Activated CD4-positive, alpha-beta memory T cell treated with anti-CD3 and anti-CD28 coated beads, Interleukin-2, amount 10 ng/mL, durations not matched to agents 7 days and 5 days (primary cell): Measurements from ENCODE around the gene FAM118B. TPM values are rescaled to one million over a fixed set of nuclear protein-coding genes. Genes with fewer than 3 reads are reported as not detected.
"Not testable (repeated sequence)": the region's sequence is repeated elsewhere in the genome, so short reads cannot be mapped to it uniquely, and the experiment has no call there.

Source experiments
- CTCF ChIA-PET: fragments of 350-600 bp; sonication (Branson Sonifier 250); formaldehyde crosslinking; loops from one replicate; lab custom pipeline; 2021; ENCODE audit warnings: antibody characterized with exemption, inconsistent platforms; lab: Charles Lee
- POLR2A ChIA-PET: fragments of 350-600 bp; sonication (Branson Sonifier 250); formaldehyde crosslinking; loops from one replicate; lab custom pipeline; 2021; ENCODE audit warnings: antibody characterized with exemption; lab: Charles Lee
- DNase-seq: peaks from one replicate; pipeline ENCODE4 v3.0.0-alpha.2; 2020
- H3K27ac Mint-ChIP-seq: one replicate; pipeline ENCODE4 v1.8.0; 2021; ENCODE audit warnings: mild to moderate bottlenecking, mixed read lengths
- H3K27me3 Mint-ChIP-seq: one replicate; pipeline ENCODE4 v1.8.0; 2021; ENCODE audit warnings: mixed read lengths
- H3K36me3 Mint-ChIP-seq: one replicate; pipeline ENCODE4 v1.8.0; 2021; ENCODE audit warnings: low read depth, mixed read lengths
- H3K4me1 Mint-ChIP-seq: one replicate; pipeline ENCODE4 v1.8.0; 2021; ENCODE audit warnings: mixed read lengths
- H3K4me3 Mint-ChIP-seq: one replicate; pipeline ENCODE4 v1.8.0; 2021; ENCODE audit warnings: mild to moderate bottlenecking, mixed read lengths
- H3K9me3 Mint-ChIP-seq: one replicate; pipeline ENCODE4 v1.8.0; 2021; ENCODE audit warnings: mixed read lengths
- total RNA-seq, 2 experiments: library from RNA; stranded (reverse); gene quantifications; one replicate each; pipeline ENCODE4 v1.2.3, GENCODE V29; 2021

FAM118B gene
- total RNA-seq, 2 experiments from 2014 or later = 9.0 to 9.9 TPM

DNA sequence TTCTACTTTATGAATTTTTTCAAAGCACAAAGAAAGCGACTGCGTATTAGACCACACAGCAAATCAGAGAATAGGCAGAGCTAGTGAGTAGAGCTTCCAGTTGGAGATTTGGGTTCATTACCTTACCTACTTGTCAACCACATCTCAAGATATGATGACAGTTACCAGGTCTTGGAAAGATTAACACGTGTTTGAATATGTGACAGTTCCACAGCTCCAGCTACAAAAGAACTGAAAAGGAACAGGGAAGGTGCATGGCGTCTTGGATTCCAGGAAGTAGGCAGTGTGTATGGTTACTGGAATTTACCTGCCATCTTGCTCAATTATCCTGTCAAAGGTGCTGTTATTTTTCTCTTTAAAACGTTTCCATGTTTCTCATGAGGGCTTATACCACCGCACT lies 76.7 kb downstream of the FAM118B start:
- peaks cover 22% of the 10 kb centered on the region for H3K4me1 Mint-ChIP-seq
- no peaks in the 10 kb centered on the region for H3K27me3 Mint-ChIP-seq
- CTCF ChIA-PET = interaction anchor here (1.0 kb wide), 1 partner anchor 16 kb away, joined by 3 read pairs; no protein-coding TSS in a partner anchor
- POLR2A ChIA-PET = no interaction called here
- peaks cover 36% of the 10 kb centered on the region for H3K36me3 Mint-ChIP-seq
- H3K4me3 Mint-ChIP-seq = no peak overlapping the region
- no peak overlapping the region for H3K27ac Mint-ChIP-seq
- DNase-seq = no peak
- no peaks in the 10 kb centered on the region for H3K9me3 Mint-ChIP-seq

DNA sequence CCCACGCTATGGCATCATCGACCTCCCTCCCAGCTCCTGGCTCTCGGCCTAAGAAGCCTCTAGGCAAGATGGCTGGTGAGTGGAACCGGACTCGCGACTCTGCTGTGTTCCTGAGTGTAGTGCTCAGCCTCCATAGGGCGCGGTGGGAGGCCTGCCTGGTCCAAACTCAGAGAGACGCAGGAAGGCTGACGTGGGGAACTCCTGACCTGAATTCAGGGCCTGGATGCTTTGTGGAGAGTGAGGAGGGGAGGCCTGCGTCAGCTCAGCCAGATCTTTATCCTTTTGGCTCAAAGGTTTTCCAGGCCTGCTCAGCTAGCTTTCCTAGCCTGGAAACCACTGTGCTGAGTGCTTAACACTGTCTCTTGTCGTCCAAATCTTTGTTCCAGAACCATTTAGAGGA lies 79.3 kb downstream of the FAM118B start:
- DNase-seq = no peak
- Mint-ChIP-seq H3K9me3 (no peaks in the 10 kb centered on the region), H3K4me3 (no peak overlapping the region), H3K27ac (no peak overlapping the region), H3K36me3 (peaks cover 42% of the 10 kb centered on the region), H3K4me1 (peaks cover 6% of the 10 kb centered on the region), H3K27me3 (no peaks in the 10 kb centered on the region)
- ChIA-PET POLR2A (interaction anchor here (1.7 kb wide), 1 partner anchor 13 kb away, joined by 5 read pairs; the partner anchor contains the start of gene DCPS), CTCF (interaction anchor here (1.2 kb wide), 1 partner anchor 9 kb away, joined by 4 read pairs; no protein-coding TSS in a partner anchor)

DNA sequence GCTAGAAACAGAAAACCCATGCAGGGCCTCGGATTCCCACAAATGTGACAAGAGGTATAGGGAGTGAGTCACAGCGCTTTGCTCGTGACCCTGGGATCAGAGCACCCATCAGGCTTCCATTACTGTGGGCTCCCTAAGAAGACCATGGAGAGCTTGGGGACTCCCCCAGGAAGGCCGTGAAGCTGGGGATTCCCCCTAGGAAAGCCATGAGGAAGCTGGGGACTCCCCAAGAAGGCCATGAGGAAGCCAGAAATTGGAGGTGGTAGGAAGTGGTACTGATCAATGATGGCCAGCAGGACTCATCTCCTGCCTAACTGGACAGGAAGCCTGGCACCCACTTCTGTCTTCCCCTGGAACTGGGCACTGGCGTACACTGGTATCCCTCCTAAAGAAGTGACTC lies 82.1 kb downstream of the FAM118B start:
- H3K27ac Mint-ChIP-seq = no peak overlapping the region
- no peak for DNase-seq
- H3K9me3 Mint-ChIP-seq = no peaks in the 10 kb centered on the region
- ChIA-PET POLR2A (interaction anchor here (1.0 kb wide), 1 partner anchor 11 kb away, joined by 3 read pairs; no protein-coding TSS in a partner anchor), CTCF (interaction anchor here (1.2 kb wide), 1 partner anchor 11 kb away, joined by 3 read pairs; no protein-coding TSS in a partner anchor)
- H3K4me3 Mint-ChIP-seq = no peak overlapping the region
- H3K27me3 Mint-ChIP-seq = no peaks in the 10 kb centered on the region
- peaks cover 7% of the 10 kb centered on the region for H3K4me1 Mint-ChIP-seq
- H3K36me3 Mint-ChIP-seq = peaks cover 44% of the 10 kb centered on the region

DNA sequence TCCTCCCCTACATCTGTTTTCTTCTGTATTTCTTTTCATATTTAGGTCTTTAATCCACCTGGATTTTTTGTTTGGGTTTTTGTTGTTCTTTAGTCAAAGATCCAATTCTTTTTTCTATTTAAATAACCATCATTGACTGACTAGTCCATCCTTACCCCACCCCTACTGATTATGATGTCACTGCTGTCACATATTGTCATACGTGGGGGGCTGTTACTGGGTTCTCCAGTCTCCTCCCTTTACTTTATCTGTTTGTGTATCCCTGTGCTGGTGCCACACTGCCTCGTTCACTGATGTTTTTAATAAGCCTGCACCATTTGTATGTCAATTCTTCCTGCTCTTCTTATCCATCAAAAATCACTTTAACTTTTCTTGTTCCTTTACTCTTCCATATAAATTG lies 85.4 kb downstream of the FAM118B start:
- no peaks in the 10 kb centered on the region for H3K9me3 Mint-ChIP-seq
- H3K36me3 Mint-ChIP-seq = peaks cover 34% of the 10 kb centered on the region
- DNase-seq = no peak
- no peak overlapping the region for H3K4me3 Mint-ChIP-seq
- CTCF ChIA-PET = no interaction called here
- no peaks in the 10 kb centered on the region for H3K27me3 Mint-ChIP-seq
- POLR2A ChIA-PET = no interaction called here
- H3K27ac Mint-ChIP-seq = no peak overlapping the region
- peaks cover 7% of the 10 kb centered on the region for H3K4me1 Mint-ChIP-seq

DNA sequence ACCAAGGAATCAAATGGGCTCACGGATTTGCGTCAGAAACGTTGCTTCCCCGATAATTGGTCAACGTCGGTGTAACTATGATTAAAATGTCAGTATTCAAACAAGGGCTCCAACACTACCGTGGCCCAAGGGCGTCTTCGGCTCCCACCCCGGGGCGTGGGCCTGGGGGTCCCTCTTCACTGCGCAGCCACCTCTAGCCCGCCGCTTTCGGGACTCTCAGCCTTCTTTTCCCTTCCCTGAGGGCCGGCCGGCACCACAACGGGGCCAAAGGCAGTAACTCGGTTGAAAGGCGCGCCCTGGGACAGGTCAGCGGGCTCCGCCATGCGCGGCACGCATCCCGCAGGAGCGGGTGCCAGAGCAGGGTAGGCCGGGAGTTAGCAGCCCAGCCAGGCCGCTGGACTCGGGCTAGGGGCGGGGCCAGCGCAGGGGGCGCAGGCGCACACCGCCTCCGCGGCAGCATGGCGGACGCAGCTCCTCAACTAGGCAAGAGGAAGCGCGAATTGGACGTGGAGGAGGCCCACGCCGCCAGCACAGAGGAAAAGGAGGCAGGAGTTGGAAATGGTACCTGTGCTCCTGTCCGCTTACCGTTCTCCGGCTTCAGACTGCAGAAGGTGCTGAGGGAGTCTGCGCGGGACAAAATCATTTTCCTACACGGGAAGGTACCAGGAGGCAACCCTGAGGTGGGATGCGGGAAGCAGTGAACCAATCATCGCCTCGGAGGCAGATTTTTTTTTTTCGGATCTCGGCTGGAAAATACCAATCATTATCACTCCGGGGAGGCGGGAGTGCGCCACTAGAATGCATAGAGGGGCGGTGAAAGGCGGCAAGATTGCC lies 92.3 kb downstream of the FAM118B start, which contains the start of gene DCPS:
Gene DCPS, plus strand, starts transcription at position 438 of the 834 bp plus-strand sequence. Its CDS starts 21 bp downstream, at position 459.
- peak within 1 kb of the TSS; percentile 75 for H3K27ac Mint-ChIP-seq
- CTCF ChIA-PET = interaction anchor here (0.6 to 2.6 kb wide), 6 partner anchors 10 to 177 kb away, joined by 3 to 17 read pairs (median 3); no protein-coding TSS in a partner anchor
- H3K36me3 Mint-ChIP-seq = peaks cover 36% of the 10 kb centered on the region
- POLR2A ChIA-PET = interaction anchor here (0.7 to 3.4 kb wide), 15 partner anchors 12 to 416 kb away, joined by 3 to 23 read pairs (median 5); partner anchors contain the start of genes FOXRED1, HYLS1, SRPRA and ST3GAL4
- no peaks in the 10 kb centered on the region for H3K27me3 Mint-ChIP-seq
- no peaks in the 10 kb centered on the region for H3K9me3 Mint-ChIP-seq
- H3K4me1 Mint-ChIP-seq = peaks cover 30% of the 10 kb centered on the region
- peak; percentile 90 for DNase-seq
- H3K4me3 Mint-ChIP-seq = peak within 1 kb of the TSS; percentile 77

DNA sequence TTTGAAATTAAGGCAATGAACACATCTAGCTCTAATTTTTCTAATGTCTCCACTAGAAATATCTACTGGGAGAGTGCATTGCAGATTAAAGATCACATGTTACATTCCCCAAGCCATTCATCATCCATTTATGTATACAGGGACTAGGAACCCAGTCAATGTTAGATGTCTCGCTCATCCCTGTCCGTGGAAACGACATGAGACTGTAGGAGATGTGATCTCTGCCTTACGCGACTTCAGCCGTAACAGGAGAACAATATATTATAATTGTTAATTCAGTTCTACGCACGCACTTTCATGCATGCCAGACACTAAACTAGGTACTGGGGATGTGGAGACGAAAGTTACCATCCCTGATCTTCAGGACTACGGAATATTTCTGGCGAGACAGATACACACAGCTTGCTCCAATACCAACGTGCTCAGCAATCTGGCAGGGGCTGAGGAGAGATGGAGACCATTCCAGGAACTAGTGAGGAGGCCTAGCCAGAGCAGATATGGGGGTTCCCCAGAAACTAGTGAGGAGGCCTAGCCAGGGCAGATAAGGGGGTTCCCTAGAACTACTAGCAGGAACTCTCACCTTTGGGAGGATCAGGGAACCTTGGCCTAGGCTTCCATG lies 93.0 kb downstream of the FAM118B start:
- Mint-ChIP-seq H3K4me1 (peaks cover 30% of the 10 kb centered on the region), H3K9me3 (no peaks in the 10 kb centered on the region), H3K27ac (peak overlapping the region; percentile 75), H3K27me3 (no peaks in the 10 kb centered on the region), H3K4me3 (peak overlapping the region; percentile 77), H3K36me3 (peaks cover 36% of the 10 kb centered on the region)
- ChIA-PET POLR2A (interaction anchor here (0.7 to 3.4 kb wide), 13 partner anchors 14 to 176 kb away, joined by 3 to 23 read pairs (median 6); partner anchors contain the start of genes FOXRED1, SRPRA, ST3GAL4 and TIRAP), CTCF (interaction anchor here (0.6 to 2.6 kb wide), 8 partner anchors 9 to 1770 kb away, joined by 3 to 17 read pairs (median 3); no protein-coding TSS in a partner anchor)
- DNase-seq = no peak

DNA sequence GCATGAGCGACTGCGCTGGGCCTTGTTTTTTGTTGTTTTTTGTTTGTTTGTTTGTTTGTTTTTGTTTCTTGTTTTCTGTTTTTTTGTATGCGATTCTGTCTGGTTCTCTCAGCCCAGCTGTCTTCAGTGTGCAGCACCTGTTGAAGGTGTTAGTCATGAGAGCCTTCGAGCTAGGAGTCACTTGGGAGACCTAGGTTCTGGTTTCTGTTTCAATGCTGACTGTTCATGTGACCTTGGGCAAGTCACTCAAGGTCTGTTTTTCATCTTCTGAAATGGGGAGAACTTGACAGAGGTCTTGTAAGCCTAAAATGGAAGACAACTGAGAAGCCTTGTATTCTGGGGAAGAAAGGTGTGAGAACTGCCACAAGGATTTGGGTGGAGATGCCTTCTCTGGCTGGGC lies 94.1 kb downstream of the FAM118B start:
- H3K4me3 Mint-ChIP-seq = peak overlapping the region; percentile 58
- peak overlapping the region; percentile 60 for H3K27ac Mint-ChIP-seq
- no peaks in the 10 kb centered on the region for H3K27me3 Mint-ChIP-seq
- peaks cover 45% of the 10 kb centered on the region for H3K36me3 Mint-ChIP-seq
- peak; percentile 35 for DNase-seq
- ChIA-PET CTCF (interaction anchor here (0.7 to 2.6 kb wide), 5 partner anchors 10 to 483 kb away, joined by 3 to 17 read pairs (median 3); no protein-coding TSS in a partner anchor), POLR2A (interaction anchor here (0.8 to 3.4 kb wide), 4 partner anchors 13 to 418 kb away, joined by 3 to 23 read pairs (median 3); partner anchors contain the start of genes HYLS1 and ST3GAL4)
- peaks cover 34% of the 10 kb centered on the region for H3K4me1 Mint-ChIP-seq
- no peaks in the 10 kb centered on the region for H3K9me3 Mint-ChIP-seq

DNA sequence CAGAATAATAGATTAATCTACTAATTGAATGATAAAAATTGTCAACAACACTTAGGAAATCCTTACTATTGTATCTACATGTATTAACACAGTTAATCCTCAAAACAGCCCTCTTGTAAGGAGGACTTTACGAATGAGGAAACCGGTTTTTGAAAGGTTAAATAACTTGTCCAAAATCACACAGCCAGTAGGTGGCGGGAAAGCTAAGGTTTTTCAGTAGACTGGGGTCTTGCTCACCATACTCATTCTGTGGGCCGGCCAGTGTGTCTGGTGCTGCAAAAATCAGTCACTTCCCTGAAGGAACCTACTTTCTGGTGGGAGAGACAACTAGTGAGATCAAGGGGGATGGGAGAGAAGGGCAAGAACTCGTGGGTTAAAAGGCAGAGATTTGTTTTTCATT lies 96.1 kb downstream of the FAM118B start:
- Mint-ChIP-seq H3K27me3 (no peaks in the 10 kb centered on the region), H3K4me3 (no peak overlapping the region), H3K9me3 (no peaks in the 10 kb centered on the region), H3K36me3 (peaks cover 50% of the 10 kb centered on the region), H3K27ac (no peak overlapping the region), H3K4me1 (peaks cover 35% of the 10 kb centered on the region)
- ChIA-PET CTCF (interaction anchor here (0.7 to 3.4 kb wide), 3 partner anchors 11 to 173 kb away, joined by 4 to 9 read pairs (median 6); no protein-coding TSS in a partner anchor), POLR2A (interaction anchor here (0.5 to 0.6 kb wide), 3 partner anchors 9 to 48 kb away, joined by 3 read pairs; no protein-coding TSS in a partner anchor)
- DNase-seq = no peak

DNA sequence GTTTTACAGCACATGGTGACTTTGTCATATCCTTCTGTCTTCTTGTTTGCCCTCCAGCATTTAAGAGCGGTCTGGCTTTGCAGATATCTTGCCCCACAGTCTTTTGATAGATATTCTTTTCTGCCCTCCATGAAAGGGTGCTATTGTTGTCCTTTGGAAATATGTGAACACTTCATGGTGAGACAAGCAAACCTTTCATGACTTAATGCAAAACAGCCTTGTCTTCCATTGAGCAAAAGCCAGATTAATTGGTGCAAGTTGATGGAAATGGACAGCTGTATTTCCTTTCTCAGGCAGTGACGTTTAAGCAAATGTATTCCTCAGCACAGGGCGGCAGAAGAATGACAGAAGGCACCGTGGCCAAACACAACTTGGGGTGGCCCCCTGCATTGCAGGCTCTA lies 96.7 kb downstream of the FAM118B start:
- H3K4me1 Mint-ChIP-seq = peaks cover 31% of the 10 kb centered on the region
- no peaks in the 10 kb centered on the region for H3K9me3 Mint-ChIP-seq
- H3K36me3 Mint-ChIP-seq = peaks cover 49% of the 10 kb centered on the region
- no peak overlapping the region for H3K4me3 Mint-ChIP-seq
- no peaks in the 10 kb centered on the region for H3K27me3 Mint-ChIP-seq
- no peak overlapping the region for H3K27ac Mint-ChIP-seq
- ChIA-PET CTCF (interaction anchor here (0.7 to 3.4 kb wide), 2 partner anchors 10 to 173 kb away, joined by 4 to 9 read pairs; no protein-coding TSS in a partner anchor), POLR2A (interaction anchor here (0.6 kb wide), 1 partner anchor 26 kb away, joined by 3 read pairs; no protein-coding TSS in a partner anchor)
- DNase-seq = no peak

DNA sequence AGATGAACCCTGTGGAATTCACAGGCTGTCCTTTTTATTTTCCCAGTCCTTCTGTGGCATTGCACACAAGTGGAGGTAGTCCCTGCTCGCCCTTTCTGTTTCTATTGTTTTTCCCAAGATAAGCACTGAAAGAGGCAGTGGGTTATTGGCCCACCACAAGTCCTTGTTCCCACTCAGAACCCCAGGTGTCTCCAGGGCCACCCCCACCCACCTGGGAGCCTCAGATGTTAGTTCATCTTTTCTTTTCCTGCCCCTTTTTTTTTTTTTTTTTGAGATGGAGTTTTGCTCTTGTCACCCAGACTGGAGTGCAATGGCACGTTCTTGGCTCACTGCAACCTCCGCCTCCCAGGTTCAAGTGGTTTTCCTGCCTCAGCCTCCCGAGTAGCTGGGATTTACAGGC lies 97.2 kb downstream of the FAM118B start:
- H3K27ac Mint-ChIP-seq, POLR2A ChIA-PET, H3K9me3 Mint-ChIP-seq, DNase-seq, H3K27me3 Mint-ChIP-seq, H3K4me3 Mint-ChIP-seq: not testable (repeated sequence)
- CTCF ChIA-PET = interaction anchor here (3.4 kb wide), 1 partner anchor 10 kb away, joined by 9 read pairs; no protein-coding TSS in a partner anchor
- H3K4me1 Mint-ChIP-seq = peaks cover 30% of the 10 kb centered on the region
- peaks cover 51% of the 10 kb centered on the region for H3K36me3 Mint-ChIP-seq

DNA sequence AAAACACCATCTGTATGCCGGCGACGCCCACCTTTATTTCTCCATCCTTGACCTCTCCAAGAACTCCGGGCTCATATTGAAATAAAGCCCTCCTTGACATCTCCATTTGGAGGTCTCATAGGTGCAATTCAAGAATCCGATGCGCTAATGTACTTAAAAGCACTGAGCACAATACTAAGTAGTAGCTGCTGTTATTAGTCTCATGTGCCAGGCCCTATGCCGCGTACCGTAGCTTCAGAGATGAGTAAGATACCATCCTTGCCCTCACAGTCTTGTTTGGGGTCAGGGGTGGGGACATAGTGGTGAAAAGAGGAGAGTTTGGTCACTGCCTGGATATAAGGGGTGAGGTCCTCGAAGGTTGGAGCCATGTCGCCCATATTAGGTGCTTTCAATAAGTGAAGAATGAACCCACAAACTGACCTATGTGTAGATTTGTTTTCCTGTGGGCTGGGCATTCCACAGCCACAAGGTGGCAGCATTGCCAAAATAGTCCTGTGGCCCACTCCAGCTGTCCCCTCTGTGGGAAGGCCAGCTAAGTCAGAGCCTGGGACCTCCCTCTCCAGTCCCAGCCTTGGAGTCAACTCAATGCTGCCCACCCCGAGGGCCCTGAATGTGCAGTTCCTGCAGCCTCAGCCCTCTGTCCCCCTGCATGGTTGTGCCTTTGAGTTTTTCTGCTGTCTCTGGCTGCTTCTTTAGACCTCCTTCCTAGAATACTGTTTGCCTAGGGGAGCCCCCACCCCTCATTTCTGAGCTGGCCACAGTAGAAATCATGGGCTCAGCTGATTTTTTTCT lies 98.8 kb downstream of the FAM118B start:
- Mint-ChIP-seq H3K27me3 (no peaks in the 10 kb centered on the region), H3K9me3 (no peaks in the 10 kb centered on the region), H3K4me3 (no peak overlapping the region), H3K36me3 (peaks cover 51% of the 10 kb centered on the region), H3K27ac (no peak overlapping the region), H3K4me1 (peaks cover 27% of the 10 kb centered on the region)
- ChIA-PET POLR2A (interaction anchor here (1.7 kb wide), 1 partner anchor 170 kb away, joined by 4 read pairs; no protein-coding TSS in a partner anchor), CTCF (interaction anchor here (0.9 to 4.0 kb wide), 15 partner anchors 9 to 175 kb away, joined by 3 to 57 read pairs (median 4); partner anchors contain the start of gene ST3GAL4)
- peak; percentile 65 for DNase-seq
